Skin of body (tissue), 2 donors: ENCODE results near the gene MAP2K6. TPM values are rescaled to one million over a fixed set of nuclear protein-coding genes. Genes with fewer than 3 reads are reported as not detected.

Experiments
- DNase-seq: peaks from one replicate; lab custom pipeline; 2025; lab: John Stamatoyannopoulos, UW
- total RNA-seq: library from RNA; depleted of rRNA; stranded (reverse); fragments of >200 nt; gene quantifications from one replicate; pipeline ENCODE4 v1.2.3, GENCODE V29; 2014

The MAP2K6 gene
- total RNA-seq, 1 donor from 2014 or later: 8.6 TPM

DNA sequence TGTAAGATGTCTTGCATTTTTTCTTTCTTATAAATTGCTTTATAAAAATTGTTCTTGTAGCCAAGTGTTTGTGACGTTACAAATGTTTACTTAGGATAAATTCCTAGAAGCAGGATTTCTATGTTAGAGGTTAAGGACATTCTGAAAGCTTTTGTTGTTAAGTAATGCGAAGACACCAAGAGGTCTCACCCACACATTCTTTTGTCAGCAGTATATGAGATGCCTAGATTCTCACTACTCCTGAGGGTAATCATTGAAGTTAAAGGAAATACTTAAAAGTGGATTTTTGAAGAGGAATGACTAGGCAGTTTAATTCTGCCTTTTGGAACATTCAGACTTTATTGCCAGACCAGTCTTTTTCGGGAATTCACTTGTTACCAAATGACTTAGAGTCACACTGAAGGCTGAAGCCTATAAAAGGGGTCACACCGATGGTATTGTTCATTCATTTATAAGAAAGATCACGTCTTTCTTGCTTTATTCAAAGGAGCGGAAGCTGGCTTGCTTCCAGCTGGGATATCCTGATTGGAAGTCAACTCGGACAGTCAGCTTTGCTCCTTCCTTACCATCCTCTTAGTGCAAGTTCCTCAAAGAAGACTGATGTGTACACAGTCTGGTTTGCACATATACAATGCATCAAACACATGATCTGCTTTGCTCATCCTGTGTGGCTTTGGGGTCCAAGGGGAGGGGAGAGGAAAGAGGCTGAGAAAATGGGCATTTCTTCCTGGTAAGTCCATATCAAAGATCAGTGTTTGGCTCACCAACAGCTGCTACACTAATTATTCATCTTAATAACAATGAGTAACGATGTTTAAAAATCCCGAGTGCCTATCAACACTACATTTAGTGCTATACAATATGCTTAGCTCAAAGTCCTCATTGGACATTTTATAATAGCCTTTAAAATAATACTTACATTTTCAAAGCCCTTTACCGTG lies 160.0 kb downstream of the MAP2K6 start:
- DNase-seq: no peak

GRCh38 chr17:69575346-69575761 lies 160.9 kb downstream of the MAP2K6 start:
- DNase-seq: no peak

- DNase-seq: no peak
These were observed 162.6 kb downstream of the MAP2K6 start for GRCh38 chr17:69577098-69577497.

DNA sequence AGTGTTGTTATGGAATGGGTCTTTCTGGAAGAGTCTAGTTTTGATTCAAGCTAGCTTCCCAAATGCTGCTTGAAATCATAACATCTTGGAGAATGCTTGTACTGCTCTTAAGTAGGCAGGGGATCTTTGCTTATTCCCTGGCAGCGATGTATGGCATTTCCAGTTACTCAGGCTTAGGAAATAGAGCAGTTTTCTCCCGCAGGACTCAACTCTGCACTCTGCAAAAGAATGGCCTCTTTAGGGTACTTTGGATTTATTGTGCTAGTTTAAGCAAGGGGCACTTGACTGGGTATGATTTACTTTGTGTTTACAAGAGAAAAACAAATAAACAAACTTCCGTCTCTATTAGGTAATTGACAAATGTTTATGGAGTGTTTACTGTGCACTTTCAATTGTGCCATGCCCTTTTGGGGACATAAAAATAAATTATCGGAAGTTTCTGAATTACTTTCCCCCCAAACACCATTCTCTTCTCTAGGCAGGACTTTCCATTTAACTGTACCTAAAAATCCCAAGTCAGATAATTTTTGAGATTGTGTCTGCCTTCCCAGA lies 164.0 kb downstream of the MAP2K6 start:
- DNase-seq: no peak

DNA sequence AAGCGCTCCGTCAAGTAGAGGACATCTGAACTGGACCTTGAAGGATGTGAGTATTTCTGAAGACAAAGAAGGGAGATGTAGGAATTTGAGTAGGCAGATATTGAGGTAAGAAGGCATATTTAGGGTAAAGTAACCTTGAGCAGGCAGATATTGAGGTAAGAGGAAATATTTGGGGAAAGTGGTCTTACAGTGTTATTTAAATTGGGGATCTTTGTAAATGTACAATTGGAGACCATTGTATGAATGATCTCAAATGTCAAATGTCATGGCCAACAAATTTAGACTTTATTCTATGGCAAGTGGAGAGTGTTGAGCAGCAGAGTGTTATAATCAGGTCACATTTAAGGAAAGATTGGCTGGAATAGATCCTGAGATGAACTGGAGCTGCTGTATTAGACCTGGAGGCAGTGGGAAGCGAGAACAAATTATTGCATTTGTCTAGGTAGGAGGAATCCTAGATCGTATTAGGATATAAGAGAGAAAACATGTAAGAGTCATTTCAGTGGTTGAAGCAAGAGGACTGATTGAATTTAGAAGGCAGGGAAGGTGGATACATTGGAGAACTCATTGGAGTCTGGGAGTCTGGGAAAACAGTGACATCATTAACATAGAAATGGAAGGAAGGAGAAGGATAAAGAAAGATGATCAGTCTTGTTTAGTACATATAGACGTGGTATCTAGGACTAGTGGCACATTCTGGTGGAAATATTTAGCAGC lies 165.6 kb downstream of the MAP2K6 start:
- DNase-seq: no peak

DNA sequence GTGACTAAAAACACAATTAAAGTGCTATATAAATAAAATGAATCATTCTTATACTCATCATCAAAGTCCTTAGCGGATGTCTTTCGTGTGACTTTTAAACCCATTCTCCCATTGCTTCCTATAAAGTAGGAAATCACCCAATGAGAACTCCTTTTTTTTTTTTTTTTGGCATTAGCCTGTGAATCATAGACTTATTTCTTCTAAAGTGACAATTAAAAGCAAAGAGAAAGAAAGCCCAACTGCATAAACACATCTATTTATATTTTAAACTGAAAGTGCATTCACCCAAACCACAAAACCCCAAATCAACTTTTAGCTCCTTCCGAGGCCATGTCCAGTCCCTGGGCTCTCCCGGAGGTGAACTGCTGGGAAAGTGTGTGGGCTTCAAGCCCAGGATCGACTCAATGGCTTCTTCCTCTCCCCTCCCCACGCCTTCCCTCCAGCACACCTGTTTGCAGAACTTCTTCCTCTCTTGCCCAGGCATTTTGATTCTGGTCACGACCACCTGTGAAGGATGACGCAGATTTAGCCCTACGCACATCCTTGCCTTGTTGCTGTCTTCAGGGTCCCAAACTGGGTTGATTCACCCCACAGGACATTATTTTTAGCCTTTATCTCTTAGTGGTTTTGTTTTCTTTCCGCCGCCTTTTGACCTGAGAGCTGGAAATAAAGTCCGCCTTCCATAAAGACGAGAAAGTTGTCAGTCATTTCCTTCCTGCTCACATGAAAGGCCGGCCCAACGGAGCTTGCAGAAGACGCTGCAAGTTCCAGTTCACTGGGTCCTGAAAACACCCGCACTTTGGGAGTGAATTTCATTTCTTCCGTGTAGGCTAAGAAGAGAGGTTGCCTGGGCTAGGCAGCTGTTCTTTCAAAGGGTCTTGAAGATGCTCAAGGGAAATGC lies 166.8 kb downstream of the MAP2K6 start:
- DNase-seq: no peak

- no peak for DNase-seq
These were observed 173.8 kb downstream of the MAP2K6 start for GRCh38 chr17:69588316-69588715.

GRCh38 chr17:69588827-69589239 lies 174.3 kb downstream of the MAP2K6 start:
- no peak for DNase-seq

GRCh38 chr17:69590671-69591070 lies 176.2 kb downstream of the MAP2K6 start:
- DNase-seq: no peak

DNA sequence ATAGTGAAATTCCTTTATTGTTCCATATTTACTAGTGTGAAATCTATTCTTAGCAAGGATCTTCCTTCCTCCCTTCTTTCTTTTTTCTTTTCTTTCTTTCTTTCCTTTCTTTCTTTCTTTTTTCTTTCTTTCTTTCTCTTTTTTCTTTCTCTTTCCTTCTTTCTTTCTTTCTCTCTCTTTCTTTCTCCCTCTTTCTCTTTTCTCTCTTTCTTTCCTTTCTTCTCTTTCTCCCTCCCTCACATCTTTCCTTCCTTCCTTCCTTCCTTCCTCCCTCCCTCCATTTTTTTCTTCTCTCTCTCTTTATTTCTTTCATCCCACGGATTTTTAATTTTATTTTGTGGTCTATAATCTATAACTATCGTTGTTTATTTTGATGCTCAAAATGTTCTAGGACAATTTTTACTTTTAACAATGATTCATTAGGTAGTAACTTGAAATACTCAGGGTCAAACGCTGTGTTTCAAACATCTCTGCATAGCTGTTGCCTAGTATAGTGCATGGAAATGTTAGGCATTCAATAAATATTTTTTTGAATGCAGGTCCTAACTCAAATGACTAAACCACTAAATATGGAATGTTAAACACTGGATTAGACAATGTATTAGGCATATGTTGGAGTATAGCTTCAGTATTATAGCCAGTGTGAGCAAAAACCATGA lies 178.3 kb downstream of the MAP2K6 start:
- DNase-seq: no peak

DNA sequence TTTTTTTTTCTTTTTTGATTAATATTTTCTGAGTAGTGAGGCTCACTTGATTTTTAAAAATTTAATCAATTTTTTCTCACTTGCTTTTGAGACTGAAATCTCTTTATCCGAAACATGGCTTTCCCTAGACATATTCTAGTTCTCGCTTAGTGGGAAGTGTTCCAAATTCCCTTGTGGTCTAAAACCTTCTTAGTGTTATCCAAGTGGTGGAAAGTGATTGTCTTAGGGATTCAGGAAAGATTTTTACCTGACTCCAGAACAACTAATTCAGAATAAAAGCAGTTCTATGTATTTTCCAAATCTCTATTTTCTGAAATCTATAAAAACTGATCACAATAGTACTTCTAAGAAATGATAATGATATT lies 178.8 kb downstream of the MAP2K6 start:
- DNase-seq: no peak

GRCh38 chr17:69593716-69594115 lies 179.2 kb downstream of the MAP2K6 start:
- no peak for DNase-seq

DNA sequence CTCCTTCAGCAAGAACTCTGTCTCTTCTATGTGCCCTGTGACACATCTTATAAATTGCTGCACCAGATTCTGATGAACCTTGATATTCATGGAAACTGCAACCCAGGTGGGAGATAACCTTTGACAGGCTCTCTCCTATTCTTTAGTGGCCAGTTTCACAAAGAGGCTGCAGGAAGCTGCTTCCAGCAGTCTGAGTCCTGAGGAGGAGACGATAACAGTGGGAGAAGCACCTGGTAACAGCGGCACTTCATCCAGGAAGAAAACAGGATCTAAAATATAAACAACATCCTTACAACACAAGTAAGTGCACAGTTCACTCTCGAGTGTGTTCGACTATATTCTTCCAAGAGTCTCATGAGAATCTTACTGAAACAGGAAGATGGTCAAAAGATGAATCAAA lies 180.1 kb downstream of the MAP2K6 start:
- no peak for DNase-seq

GRCh38 chr17:69596141-69596540 lies 181.6 kb downstream of the MAP2K6 start:
- DNase-seq: no peak

- DNase-seq: no peak
These were observed 183.6 kb downstream of the MAP2K6 start for GRCh38 chr17:69597898-69598692.

GRCh38 chr17:69602972-69603371 lies 188.5 kb downstream of the MAP2K6 start:
- DNase-seq: no peak
